Testis (tissue), 2 donors: ENCODE results near the gene UBA52.

ENCODE experiments used
- CTCF ChIP-seq, 3 experiments: fragments of 450-650 bp in 2 of 3; fragments of 200-600 bp in 1 of 3; sonication (generic) in 1 of 3; IDR thresholded peaks; one replicate each; pipeline ENCODE4 v1.5.1; 2016 to 2019; ENCODE audit warnings: antibody characterized with exemption in 3 of 3, mild to moderate bottlenecking in 2 of 3, moderate library complexity in 1 of 3
- POLR2A ChIP-seq: fragments of 450-650 bp; IDR thresholded peaks from one replicate; pipeline ENCODE4 v1.6.1; 2017; ENCODE audit warnings: antibody characterized with exemption, mild to moderate bottlenecking, moderate library complexity

GRCh38 chr19:18562086-18562485 is 9.6 kb upstream of the UBA52 start:
- TF ChIP-seq CTCF (IDR thresholded peaks at IDR 0.05) (no peak), POLR2A (no peak)
